HCT116 (cell line): ENCODE measurements around the gene ENTR1. TPM values are rescaled to one million over a fixed set of nuclear protein-coding genes. Genes with fewer than 3 reads are reported as not detected.
A peak's percentile ranks its signal among the peaks of the same experiment; 100 is the strongest.

Experiments
- ATAC-seq: fragments of 200-7000 bp; cut with Tn5 transposase; 2 replicates; pipeline ENCODE4 v1.9.1; 2020; ENCODE audit warnings: mild to moderate bottlenecking, moderate library complexity
- BruUV-seq: library from RNA; stranded (reverse); fragments of 400-500 nt; replicated peaks from 2 replicates; lab custom pipeline; 2021; lab: Mats Ljungman, UMichigan
- CTCF ChIA-PET: fragments of 300-600 bp; sonication (Branson Sonifier 250); formaldehyde crosslinking; loops from one replicate; lab custom pipeline; 2021; ENCODE audit warnings: antibody characterized with exemption; lab: Charles Lee
- POLR2A ChIA-PET: fragments of 300-600, 350-600 bp; sonication (Branson Sonifier 250); formaldehyde crosslinking; loops from one replicate; lab custom pipeline; 2021; ENCODE audit warnings: antibody characterized with exemption; lab: Charles Lee
- RAD21 ChIA-PET, 2 experiments: fragments of 300-600 bp; sonication (Branson Sonifier 250); formaldehyde crosslinking; loops; one replicate each; lab custom pipeline; 2023; ENCODE audit warnings: low total read pairs in 2 of 2; ENCODE audit not compliant: uncharacterized antibody in 2 of 2, unreplicated experiment in 2 of 2, low non-redundant PET in 1 of 2; lab: Charles Lee
- DNase-seq: peaks from one replicate; pipeline ENCODE4 v3.0.0-alpha.2; 2010; ENCODE audit warnings: low read depth, low spot score
- H2AFZ ChIP-seq: fragments of 200-600 bp; shearing (Covaris generic), sonication (generic); 2 replicates; pipeline ENCODE4 v1.6.1; 2017; ENCODE audit warnings: low read depth, mixed run types, mixed read lengths, antibody characterized with exemption, low read length; ENCODE audit not compliant: poor library complexity, severe bottlenecking
- H3K27ac ChIP-seq: 2 replicates; pipeline ENCODE4 v1.5.1; 2012; ENCODE audit warnings: low read depth, low read length
- H3K27me3 ChIP-seq: fragments of 200-600 bp; sonication (generic); 2 replicates; pipeline ENCODE4 v1.6.1; 2016; ENCODE audit warnings: mixed run types, low read length, mixed read lengths; ENCODE audit not compliant: insufficient read depth
- H3K36me3 ChIP-seq, 2 experiments: fragments of 200-500 bp in 1 of 2; fragments of 200-600 bp in 1 of 2; sonication (Bioruptor generic) in 1 of 2; sonication (generic) in 1 of 2; 2 replicates each; pipeline versions ENCODE4 v1.5.1 to v1.6.1; 2014 to 2016; ENCODE audit warnings: low read length in 2 of 2, inconsistent platforms in 1 of 2, mixed read lengths in 1 of 2, mixed run types in 1 of 2; ENCODE audit not compliant: insufficient read depth in 2 of 2, control insufficient read depth in 1 of 2
- H3K4me1 ChIP-seq, 2 experiments: fragments of 200-600 bp in 1 of 2; sonication (generic) in 1 of 2; 2 replicates each; pipeline versions ENCODE4 v1.5.1 to v1.6.1; 2012 to 2017; ENCODE audit warnings: low read length in 2 of 2, inconsistent platforms in 1 of 2, mild to moderate bottlenecking in 1 of 2, mixed read lengths in 1 of 2, mixed run types in 1 of 2, moderate library complexity in 1 of 2; ENCODE audit not compliant: insufficient read depth in 2 of 2, control insufficient read depth in 1 of 2
- H3K4me2 ChIP-seq: fragments of 200-600 bp; sonication (generic); 2 replicates; pipeline ENCODE4 v1.6.1; 2017; ENCODE audit warnings: mixed run types, low read length, mixed read lengths
- H3K4me3 ChIP-seq, 2 experiments: fragments of 200-600 bp in 1 of 2; sonication (generic) in 1 of 2; replicated peaks in 1 of 2; 2 replicates each; pipeline ENCODE4 v1.5.1; 2011 to 2016; ENCODE audit warnings: low read length in 2 of 2, control low read depth in 1 of 2, low read depth in 1 of 2, mild to moderate bottlenecking in 1 of 2, mixed read lengths in 1 of 2, mixed run types in 1 of 2
- H3K79me2 ChIP-seq: fragments of 200-600 bp; sonication (generic); 2 replicates; pipeline ENCODE4 v1.6.1; 2017; ENCODE audit warnings: mild to moderate bottlenecking, mixed run types, low read length, moderate library complexity, mixed read lengths; ENCODE audit not compliant: insufficient read depth
- H3K9ac ChIP-seq: fragments of 200-600 bp; sonication (generic); 2 replicates; pipeline ENCODE4 v1.6.1; 2016; ENCODE audit warnings: low read length, mixed read lengths
- H3K9me2 ChIP-seq: fragments of 200-600 bp; sonication (generic), shearing (Covaris generic); 2 replicates; pipeline ENCODE4 v1.6.1; 2017; ENCODE audit warnings: mixed run types, mild to moderate bottlenecking, moderate library complexity; ENCODE audit not compliant: insufficient read depth
- H3K9me3 ChIP-seq, 2 experiments: fragments of 200-500 bp in 1 of 2; fragments of 200-600 bp in 1 of 2; sonication (Bioruptor generic) in 1 of 2; sonication (generic) in 1 of 2; 2 replicates each; pipeline ENCODE4 v1.6.1; 2014 to 2017; ENCODE audit warnings: low read length in 2 of 2, mixed read lengths in 2 of 2, inconsistent platforms in 1 of 2, low read depth in 1 of 2, mild to moderate bottlenecking in 1 of 2, mixed run types in 1 of 2, moderate library complexity in 1 of 2; ENCODE audit not compliant: control insufficient read depth in 1 of 2, insufficient read depth in 1 of 2
- H4K20me1 ChIP-seq: fragments of 200-600 bp; sonication (generic), shearing (Covaris generic); 2 replicates; pipeline ENCODE4 v1.6.1; 2017; ENCODE audit warnings: mixed run types, mild to moderate bottlenecking, moderate library complexity; ENCODE audit not compliant: insufficient read depth
- CEBPB ChIP-seq: IDR thresholded peaks from 2 replicates; pipeline ENCODE4 v1.6.1; 2012; ENCODE audit warnings: low read depth
- EGR1 ChIP-seq: IDR thresholded peaks from 2 replicates; pipeline ENCODE4 v1.6.1; 2012; ENCODE audit warnings: low read depth
- ELF1 ChIP-seq: IDR thresholded peaks from 2 replicates; pipeline ENCODE4 v1.6.1; 2012; ENCODE audit warnings: low read depth, borderline replicate concordance
- EZH2 ChIP-seq: fragments of 200-600 bp; sonication (generic); IDR thresholded peaks from 2 replicates; pipeline ENCODE4 v1.6.1; 2017; ENCODE audit warnings: antibody characterized with exemption, mixed run types
- EZH2phosphoT487 ChIP-seq: fragments of 200-600 bp; IDR thresholded peaks from 2 replicates; pipeline ENCODE4 v1.6.1; 2018; ENCODE audit warnings: antibody characterized with exemption, borderline replicate concordance
- POLR2A ChIP-seq: IDR thresholded peaks from 2 replicates; pipeline ENCODE4 v1.7.0; 2011; ENCODE audit warnings: borderline replicate concordance; ENCODE audit not compliant: insufficient read depth, insufficient read length; ENCODE audit errors: extremely low read depth
- POLR2AphosphoS5 ChIP-seq: IDR thresholded peaks from 2 replicates; pipeline ENCODE4 v1.6.1; 2011; ENCODE audit warnings: mild to moderate bottlenecking, low read depth, low read length, moderate library complexity
- RAD21 ChIP-seq: IDR thresholded peaks from 2 replicates; pipeline ENCODE4 v1.6.1; 2012; ENCODE audit warnings: low read depth, mild to moderate bottlenecking
- SP1 ChIP-seq: IDR thresholded peaks from 2 replicates; pipeline ENCODE4 v1.6.1; 2012; ENCODE audit warnings: low read depth
- SRF ChIP-seq: IDR thresholded peaks from 2 replicates; pipeline ENCODE4 v1.6.1; 2012; ENCODE audit warnings: low read depth
- TCF7L2 ChIP-seq: IDR thresholded peaks from 2 replicates; pipeline ENCODE4 v1.7.0; 2011; ENCODE audit warnings: borderline replicate concordance, inconsistent platforms; ENCODE audit not compliant: insufficient read depth, insufficient read length; ENCODE audit errors: extremely low read depth
- YY1 ChIP-seq: IDR thresholded peaks from 2 replicates; pipeline ENCODE4 v1.6.1; 2011; ENCODE audit warnings: low read length, low read depth, moderate library complexity, mild to moderate bottlenecking; ENCODE audit not compliant: insufficient replicate concordance; ENCODE audit errors: extremely low read depth
- ZNF274 ChIP-seq: fragments of 200-500 bp; sonication (Bioruptor generic); IDR thresholded peaks from 2 replicates; pipeline ENCODE4 v1.6.1; 2014; ENCODE audit warnings: mild to moderate bottlenecking, low read depth, low read length, inconsistent platforms
- intact Hi-C: fragments of 100-400 bp; cut with micrococcal nuclease; formaldehyde crosslinking; loops from 2 replicates; pipeline ENCODE4 v1.10.0; 2022
- total RNA-seq: library from RNA; stranded (reverse); gene quantifications from one replicate; pipeline ENCODE4 v1.2.1, GENCODE V29; 2021; ENCODE audit not compliant: unreplicated experiment
- TF ChIP-seq, protein P1 (sequence below): IDR thresholded peaks from 2 replicates; pipeline ENCODE4 v1.6.1; 2012; ENCODE audit warnings: low read depth
- TF ChIP-seq, protein P2 (sequence below): IDR thresholded peaks from 2 replicates; pipeline ENCODE4 v1.6.1; 2012
- TF ChIP-seq, protein P3 (sequence below): IDR thresholded peaks from 2 replicates; pipeline ENCODE4 v1.6.1; 2012
- TF ChIP-seq, protein P4 (sequence below): IDR thresholded peaks from 2 replicates; pipeline ENCODE4 v1.6.1; 2011; ENCODE audit warnings: mild to moderate bottlenecking, low read length, moderate library complexity; ENCODE audit not compliant: insufficient replicate concordance; ENCODE audit errors: extremely low read depth

Gene ENTR1
- total RNA-seq, 1 experiment from 2014 or later, result 119 TPM

DNA sequence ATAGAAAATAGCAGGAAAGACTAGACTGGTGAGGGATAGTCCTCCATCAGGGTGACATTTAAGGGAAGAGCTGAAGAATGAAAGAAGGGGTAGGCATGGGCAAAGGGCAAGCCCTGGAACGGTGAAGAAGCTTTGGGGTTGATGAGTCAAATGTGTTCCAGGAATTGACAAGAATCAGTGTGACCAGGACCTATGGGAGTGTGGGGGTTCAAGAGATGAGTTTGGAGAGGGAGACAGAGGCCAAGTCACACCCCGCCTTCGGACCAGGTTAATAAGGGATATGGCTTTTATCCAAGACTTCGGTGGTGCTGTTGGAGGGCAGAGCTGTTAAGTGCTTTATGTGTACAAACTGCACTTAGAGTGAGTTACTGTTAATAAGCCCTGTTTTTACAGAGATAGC, 964 bp upstream of the ENTR1 start:
- Histone ChIP-seq H3K4me2 (peak overlapping the region; percentile 91), H3K36me3 (peaks cover 31 to 59% of the 10 kb centered on the region in 2 experiments), H3K9me2 (no peaks in the 10 kb centered on the region), H3K4me1 (peaks cover 12 to 25% of the 10 kb centered on the region in 2 experiments), H3K79me2 (peaks cover 86% of the 10 kb centered on the region), H3K27me3 (no peaks in the 10 kb centered on the region), H2AFZ (no peak overlapping the region), H3K9ac (peak overlapping the region; percentile 96), H3K9me3 (no peaks in the 10 kb centered on the region), H3K4me3 (peak overlapping the region; percentile 78 to 99), H4K20me1 (no peaks in the 10 kb centered on the region), H3K27ac (peak overlapping the region; percentile 93)
- POLR2A ChIA-PET, result no interaction called here
- no peak for DNase-seq
- TSS peak; percentile 69 for BruUV-seq
- CTCF ChIA-PET, result no interaction called here
- RAD21 ChIA-PET, result no interaction called here
- no peak for ATAC-seq
- TF ChIP-seq, protein P1, sequence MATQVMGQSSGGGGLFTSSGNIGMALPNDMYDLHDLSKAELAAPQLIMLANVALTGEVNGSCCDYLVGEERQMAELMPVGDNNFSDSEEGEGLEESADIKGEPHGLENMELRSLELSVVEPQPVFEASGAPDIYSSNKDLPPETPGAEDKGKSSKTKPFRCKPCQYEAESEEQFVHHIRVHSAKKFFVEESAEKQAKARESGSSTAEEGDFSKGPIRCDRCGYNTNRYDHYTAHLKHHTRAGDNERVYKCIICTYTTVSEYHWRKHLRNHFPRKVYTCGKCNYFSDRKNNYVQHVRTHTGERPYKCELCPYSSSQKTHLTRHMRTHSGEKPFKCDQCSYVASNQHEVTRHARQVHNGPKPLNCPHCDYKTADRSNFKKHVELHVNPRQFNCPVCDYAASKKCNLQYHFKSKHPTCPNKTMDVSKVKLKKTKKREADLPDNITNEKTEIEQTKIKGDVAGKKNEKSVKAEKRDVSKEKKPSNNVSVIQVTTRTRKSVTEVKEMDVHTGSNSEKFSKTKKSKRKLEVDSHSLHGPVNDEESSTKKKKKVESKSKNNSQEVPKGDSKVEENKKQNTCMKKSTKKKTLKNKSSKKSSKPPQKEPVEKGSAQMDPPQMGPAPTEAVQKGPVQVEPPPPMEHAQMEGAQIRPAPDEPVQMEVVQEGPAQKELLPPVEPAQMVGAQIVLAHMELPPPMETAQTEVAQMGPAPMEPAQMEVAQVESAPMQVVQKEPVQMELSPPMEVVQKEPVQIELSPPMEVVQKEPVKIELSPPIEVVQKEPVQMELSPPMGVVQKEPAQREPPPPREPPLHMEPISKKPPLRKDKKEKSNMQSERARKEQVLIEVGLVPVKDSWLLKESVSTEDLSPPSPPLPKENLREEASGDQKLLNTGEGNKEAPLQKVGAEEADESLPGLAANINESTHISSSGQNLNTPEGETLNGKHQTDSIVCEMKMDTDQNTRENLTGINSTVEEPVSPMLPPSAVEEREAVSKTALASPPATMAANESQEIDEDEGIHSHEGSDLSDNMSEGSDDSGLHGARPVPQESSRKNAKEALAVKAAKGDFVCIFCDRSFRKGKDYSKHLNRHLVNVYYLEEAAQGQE, result no peak
- TF ChIP-seq ELF1 (no peak), RAD21 (no peak), EZH2phosphoT487 (no peak), CEBPB (no peak), YY1 (no peak), SP1 (no peak), TCF7L2 (no peak), ZNF274 (no peak), SRF (no peak), POLR2AphosphoS5 (no peak), EZH2 (no peak), EGR1 (no peak), POLR2A (no peak)
- TF ChIP-seq, protein P2, sequence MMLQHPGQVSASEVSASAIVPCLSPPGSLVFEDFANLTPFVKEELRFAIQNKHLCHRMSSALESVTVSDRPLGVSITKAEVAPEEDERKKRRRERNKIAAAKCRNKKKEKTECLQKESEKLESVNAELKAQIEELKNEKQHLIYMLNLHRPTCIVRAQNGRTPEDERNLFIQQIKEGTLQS, result no peak
- TF ChIP-seq, protein P3, sequence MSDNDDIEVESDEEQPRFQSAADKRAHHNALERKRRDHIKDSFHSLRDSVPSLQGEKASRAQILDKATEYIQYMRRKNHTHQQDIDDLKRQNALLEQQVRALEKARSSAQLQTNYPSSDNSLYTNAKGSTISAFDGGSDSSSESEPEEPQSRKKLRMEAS, result no peak
- TF ChIP-seq, protein P4, sequence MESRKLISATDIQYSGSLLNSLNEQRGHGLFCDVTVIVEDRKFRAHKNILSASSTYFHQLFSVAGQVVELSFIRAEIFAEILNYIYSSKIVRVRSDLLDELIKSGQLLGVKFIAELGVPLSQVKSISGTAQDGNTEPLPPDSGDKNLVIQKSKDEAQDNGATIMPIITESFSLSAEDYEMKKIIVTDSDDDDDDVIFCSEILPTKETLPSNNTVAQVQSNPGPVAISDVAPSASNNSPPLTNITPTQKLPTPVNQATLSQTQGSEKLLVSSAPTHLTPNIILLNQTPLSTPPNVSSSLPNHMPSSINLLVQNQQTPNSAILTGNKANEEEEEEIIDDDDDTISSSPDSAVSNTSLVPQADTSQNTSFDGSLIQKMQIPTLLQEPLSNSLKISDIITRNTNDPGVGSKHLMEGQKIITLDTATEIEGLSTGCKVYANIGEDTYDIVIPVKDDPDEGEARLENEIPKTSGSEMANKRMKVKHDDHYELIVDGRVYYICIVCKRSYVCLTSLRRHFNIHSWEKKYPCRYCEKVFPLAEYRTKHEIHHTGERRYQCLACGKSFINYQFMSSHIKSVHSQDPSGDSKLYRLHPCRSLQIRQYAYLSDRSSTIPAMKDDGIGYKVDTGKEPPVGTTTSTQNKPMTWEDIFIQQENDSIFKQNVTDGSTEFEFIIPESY, result no peak
- intact Hi-C loops, result no loop called here
